Measurements from ENCODE around the gene MAD1L1. TPM values are rescaled to one million over a fixed set of nuclear protein-coding genes. Genes with fewer than 3 reads are reported as not detected.

Gene MAD1L1
- total and polyA plus RNA-seq, 4 donors, result 43.0 to 54.9 (median 49.9) TPM

DNA sequence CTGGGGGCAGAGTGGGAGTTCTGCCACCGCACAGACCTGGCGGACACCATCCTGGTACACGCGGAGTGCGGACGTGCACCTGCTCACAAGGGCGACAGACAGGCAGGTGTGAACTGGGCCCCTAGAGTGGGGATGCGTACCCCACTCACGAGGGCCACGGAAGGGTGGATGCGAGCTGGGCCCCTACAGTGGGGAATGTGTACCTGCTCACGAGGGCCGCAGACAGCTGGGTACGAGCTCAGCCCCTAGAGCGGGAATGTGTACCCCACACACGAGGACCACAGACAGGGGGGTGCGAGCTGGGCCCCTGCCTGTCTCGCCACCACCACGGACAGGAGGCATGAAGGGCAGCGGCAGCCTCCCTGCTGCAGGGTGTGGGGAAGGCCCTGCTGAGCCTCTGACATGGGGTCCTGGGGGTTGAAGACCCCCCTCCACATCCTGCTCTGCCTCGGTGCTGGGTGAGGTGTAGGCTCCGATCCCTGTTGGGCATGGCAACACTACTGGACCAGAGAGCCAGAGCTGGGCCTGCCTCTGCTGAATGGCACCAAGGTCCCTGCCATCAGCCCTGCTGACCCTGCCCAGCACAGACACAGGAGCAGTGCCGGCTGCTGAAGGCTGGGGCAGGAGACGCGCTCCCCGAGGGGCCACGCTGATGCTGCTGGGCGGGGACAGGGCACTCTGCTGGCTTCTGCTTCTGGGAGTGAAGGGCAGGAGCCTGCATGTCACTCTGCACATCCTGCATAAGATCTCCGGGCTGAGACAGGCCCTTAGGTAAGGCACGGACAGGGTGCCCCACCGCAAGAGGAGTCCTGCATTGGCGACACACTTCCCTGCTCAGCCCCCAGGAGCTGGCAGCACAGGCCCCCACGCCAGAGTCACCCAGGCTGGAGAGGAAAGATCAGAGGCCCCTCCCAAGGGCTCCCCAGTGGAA lies 259.2 kb downstream of the MAD1L1 start:
- WGBS, 2 donors, result 94 to 95% methylated on average over 32 to 33 of the region's 33 CpGs
- no peak overlapping the region for H3K27ac ChIP-seq (ENCODE audit: low read depth in 1 of 2, low read length in 1 of 2)
- ATAC-seq (ENCODE audit: insufficient read depth, low FRiP score) (no peak), DNase-seq (no peak)
- TF ChIP-seq, protein P1, sequence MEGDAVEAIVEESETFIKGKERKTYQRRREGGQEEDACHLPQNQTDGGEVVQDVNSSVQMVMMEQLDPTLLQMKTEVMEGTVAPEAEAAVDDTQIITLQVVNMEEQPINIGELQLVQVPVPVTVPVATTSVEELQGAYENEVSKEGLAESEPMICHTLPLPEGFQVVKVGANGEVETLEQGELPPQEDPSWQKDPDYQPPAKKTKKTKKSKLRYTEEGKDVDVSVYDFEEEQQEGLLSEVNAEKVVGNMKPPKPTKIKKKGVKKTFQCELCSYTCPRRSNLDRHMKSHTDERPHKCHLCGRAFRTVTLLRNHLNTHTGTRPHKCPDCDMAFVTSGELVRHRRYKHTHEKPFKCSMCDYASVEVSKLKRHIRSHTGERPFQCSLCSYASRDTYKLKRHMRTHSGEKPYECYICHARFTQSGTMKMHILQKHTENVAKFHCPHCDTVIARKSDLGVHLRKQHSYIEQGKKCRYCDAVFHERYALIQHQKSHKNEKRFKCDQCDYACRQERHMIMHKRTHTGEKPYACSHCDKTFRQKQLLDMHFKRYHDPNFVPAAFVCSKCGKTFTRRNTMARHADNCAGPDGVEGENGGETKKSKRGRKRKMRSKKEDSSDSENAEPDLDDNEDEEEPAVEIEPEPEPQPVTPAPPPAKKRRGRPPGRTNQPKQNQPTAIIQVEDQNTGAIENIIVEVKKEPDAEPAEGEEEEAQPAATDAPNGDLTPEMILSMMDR (IDR thresholded peaks at IDR 0.05; ENCODE audit: control extremely low read depth, extremely low read depth), result no peak
- H3K4me1 ChIP-seq (ENCODE audit: control insufficient read depth in 5 of 5, insufficient read depth in 5 of 5, low read length in 5 of 5), result no peaks in the 10 kb centered on the region
- H3K9ac ChIP-seq (ENCODE audit: insufficient read depth in 1 of 2, low read length in 2 of 2), result no peak overlapping the region
- H3K27me3 ChIP-seq (ENCODE audit: control insufficient read depth in 3 of 3, insufficient read depth in 3 of 3, low read length in 2 of 3), result no peaks in the 10 kb centered on the region
- peaks cover 0 to 2% (median 0%) of the 10 kb centered on the region in 4 donors for H3K9me3 ChIP-seq (ENCODE audit: control insufficient read depth in 4 of 4, insufficient read depth in 3 of 4, low read length in 3 of 4)
- H3K36me3 ChIP-seq (ENCODE audit: control insufficient read depth in 4 of 4, insufficient read depth in 4 of 4, low read length in 4 of 4), result peaks cover 0 to 9% (median 3%) of the 10 kb centered on the region in 4 donors
- no peak overlapping the region for H3K4me3 ChIP-seq

DNA sequence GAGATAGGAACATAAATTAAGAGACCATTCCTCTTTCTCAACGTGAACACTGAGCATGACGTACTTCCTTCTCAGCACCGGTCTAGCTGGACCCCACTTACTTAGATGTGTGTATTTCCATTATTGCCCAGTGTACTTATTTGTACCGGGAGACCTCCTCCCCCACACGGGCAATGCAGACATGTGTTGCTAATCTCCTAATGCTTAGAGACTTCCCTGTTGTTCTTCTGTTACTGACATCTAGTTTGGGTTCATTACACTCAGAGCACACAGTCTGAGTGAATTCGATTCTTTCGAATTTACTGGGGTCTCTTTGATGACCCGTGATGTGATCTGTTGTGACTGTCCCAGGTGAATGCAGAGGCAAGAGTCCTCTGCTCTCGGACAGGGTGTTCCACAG lies 260.0 kb downstream of the MAD1L1 start:
- Histone ChIP-seq H3K4me3 (no peak overlapping the region), H3K27me3 (ENCODE audit: control insufficient read depth in 3 of 3, insufficient read depth in 3 of 3, low read length in 2 of 3) (no peaks in the 10 kb centered on the region), H3K36me3 (ENCODE audit: control insufficient read depth in 4 of 4, insufficient read depth in 4 of 4, low read length in 4 of 4) (peaks cover 0 to 5% (median 0%) of the 10 kb centered on the region in 4 donors), H3K27ac (ENCODE audit: low read depth in 1 of 2, low read length in 1 of 2) (no peak overlapping the region), H3K4me1 (ENCODE audit: control insufficient read depth in 5 of 5, insufficient read depth in 5 of 5, low read length in 5 of 5) (no peaks in the 10 kb centered on the region), H3K9ac (ENCODE audit: insufficient read depth in 1 of 2, low read length in 2 of 2) (no peak overlapping the region), H3K9me3 (ENCODE audit: control insufficient read depth in 4 of 4, insufficient read depth in 3 of 4, low read length in 3 of 4) (no peaks in the 10 kb centered on the region)
- 94% methylated on average over 9 of the region's 9 CpGs for WGBS, 2 donors
- DNase-seq, result no peak
- TF ChIP-seq, protein P1 (IDR thresholded peaks at IDR 0.05; ENCODE audit: control extremely low read depth, extremely low read depth), result no peak
- ATAC-seq (ENCODE audit: insufficient read depth, low FRiP score), result no peak

DNA sequence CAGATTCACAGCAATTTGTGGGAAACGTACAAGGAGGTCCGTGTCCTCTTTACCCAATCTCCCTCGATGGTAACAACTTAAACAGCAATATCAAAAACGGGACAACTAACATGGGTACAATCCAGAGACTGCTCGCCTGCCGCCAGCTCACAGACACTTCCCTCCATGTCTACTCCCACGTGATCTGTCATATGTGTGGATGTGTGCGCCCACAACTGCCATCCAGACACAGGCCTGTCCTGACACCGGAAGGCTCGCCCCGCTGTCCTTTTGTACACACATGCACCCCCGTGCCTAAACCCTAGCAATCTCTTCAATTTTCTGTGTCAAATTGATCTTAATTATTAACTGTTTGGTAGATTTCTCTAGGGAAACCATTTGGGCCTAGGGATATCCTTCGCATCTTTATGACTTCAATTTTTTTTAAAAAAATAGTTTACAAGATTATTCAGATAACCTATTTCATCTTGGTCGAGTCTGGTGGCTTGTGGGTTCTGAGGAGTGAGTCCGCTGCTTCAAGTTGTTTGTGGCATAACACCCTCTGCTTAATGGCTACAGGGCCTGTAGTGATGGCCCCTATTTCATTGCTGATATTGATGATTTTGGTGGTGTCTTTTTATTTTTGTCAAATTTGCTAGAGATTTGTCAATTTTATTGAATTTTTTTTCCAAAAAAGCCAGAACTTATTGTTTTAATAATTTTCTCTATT lies 260.6 kb downstream of the MAD1L1 start:
- Histone ChIP-seq H3K27ac (ENCODE audit: low read depth in 1 of 2, low read length in 1 of 2) (no peak overlapping the region), H3K27me3 (ENCODE audit: control insufficient read depth in 3 of 3, insufficient read depth in 3 of 3, low read length in 2 of 3) (no peaks in the 10 kb centered on the region), H3K9me3 (ENCODE audit: control insufficient read depth in 4 of 4, insufficient read depth in 3 of 4, low read length in 3 of 4) (no peaks in the 10 kb centered on the region), H3K4me1 (ENCODE audit: control insufficient read depth in 5 of 5, insufficient read depth in 5 of 5, low read length in 5 of 5) (no peaks in the 10 kb centered on the region), H3K36me3 (ENCODE audit: control insufficient read depth in 4 of 4, insufficient read depth in 4 of 4, low read length in 4 of 4) (peaks cover 0 to 9% (median 0%) of the 10 kb centered on the region in 4 donors), H3K9ac (ENCODE audit: insufficient read depth in 1 of 2, low read length in 2 of 2) (no peak overlapping the region), H3K4me3 (no peak overlapping the region)
- WGBS, 2 donors, result 93 to 95% methylated on average over 15 of the region's 15 CpGs
- ATAC-seq (ENCODE audit: insufficient read depth, low FRiP score), result no peak
- TF ChIP-seq, protein P1 (IDR thresholded peaks at IDR 0.05; ENCODE audit: control extremely low read depth, extremely low read depth), result no peak
- DNase-seq, result no peak
